Mononuclear cell (primary cell): ENCODE data around the gene PPP4C. TPM values are rescaled to one million over a fixed set of nuclear protein-coding genes. Genes with fewer than 3 reads are reported as not detected.
"Not testable (repeated sequence)": the region's sequence is repeated elsewhere in the genome, so short reads cannot be mapped to it uniquely, and the experiment has no call there.

ENCODE experiments used
- H3K27me3 ChIP-seq: 2 replicates; pipeline ENCODE4 v1.6.0; 2011; ENCODE audit warnings: low read length, control low read depth; ENCODE audit not compliant: insufficient read depth
- H3K4me1 ChIP-seq: 2 replicates; pipeline ENCODE4 v1.5.1; 2011; ENCODE audit warnings: mild to moderate bottlenecking, low read length, control low read depth; ENCODE audit not compliant: insufficient read depth
- H3K4me3 ChIP-seq: 2 replicates; pipeline ENCODE4 v1.5.1; 2011; ENCODE audit warnings: mild to moderate bottlenecking, low read length, moderate library complexity
- H3K9me3 ChIP-seq: 2 replicates; pipeline ENCODE4 v1.5.1; 2011; ENCODE audit warnings: low read depth, mild to moderate bottlenecking, control low read depth, low read length
- total RNA-seq: library from RNA; depleted of rRNA; stranded (reverse); fragments of >200 nt; gene quantifications from one replicate; pipeline ENCODE4 v1.2.3, GENCODE V29; 2012

Gene PPP4C
- total RNA-seq, result 79.7 TPM

- Histone ChIP-seq H3K27me3 (no peaks in the 10 kb centered on the region), H3K9me3 (no peaks in the 10 kb centered on the region), H3K4me3 (peak within 1 kb of the TSS; percentile 85), H3K4me1 (peaks cover 36% of the 10 kb centered on the region)
Observed at GRCh38 chr16:30075503-30076275, at the start of gene PPP4C. PPP4C (plus strand) TSS chr16:30075994; CDS start chr16:30076378, 384 bp downstream.

- Histone ChIP-seq H3K4me1 (peaks cover 5% of the 10 kb centered on the region), H3K27me3 (peaks cover 17% of the 10 kb centered on the region), H3K9me3 (no peaks in the 10 kb centered on the region), H3K4me3 (no peak overlapping the region)
Observed at GRCh38 chr16:30026449-30026848, 49.3 kb upstream of the PPP4C start.

DNA sequence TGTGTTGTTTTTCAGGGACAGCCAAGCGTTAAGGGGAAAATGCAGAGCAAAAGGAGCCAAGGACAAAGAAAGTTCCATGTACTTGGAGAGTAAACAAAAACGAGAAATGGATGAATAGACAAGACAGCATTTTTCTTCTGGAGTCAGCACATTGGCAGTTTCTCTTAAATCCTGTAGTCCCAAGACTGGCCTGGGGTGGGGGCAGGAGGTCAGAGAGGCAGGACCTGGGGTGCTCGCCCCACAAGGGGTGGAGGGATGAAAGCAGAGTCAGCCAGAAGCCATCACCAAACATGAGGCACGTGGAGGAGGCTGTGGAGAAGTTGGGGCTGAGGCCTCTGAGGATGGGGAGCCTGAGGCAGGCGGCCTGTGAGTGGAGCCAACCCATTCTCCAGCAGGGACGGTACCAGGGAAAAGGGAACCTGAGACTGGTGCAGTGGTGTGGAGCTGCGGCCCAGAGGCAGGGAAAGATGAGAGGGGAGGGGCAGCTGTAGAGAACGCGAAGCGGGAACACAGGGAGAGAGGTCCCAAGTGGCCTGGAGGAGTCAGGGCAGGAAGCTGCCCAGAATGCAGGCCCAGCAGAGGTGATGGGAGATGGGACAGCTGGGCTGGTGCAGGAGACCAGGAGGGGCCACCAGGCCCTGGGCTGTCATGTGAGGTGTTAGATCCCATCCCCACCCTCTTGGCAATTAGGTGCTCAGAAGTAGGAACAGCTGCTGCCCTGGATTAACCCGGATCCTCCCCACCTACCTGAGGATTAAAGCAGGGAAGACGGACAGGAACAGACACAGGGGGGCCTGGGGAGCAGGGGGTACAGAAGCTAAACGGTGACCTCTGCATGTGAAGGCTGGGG is 48.0 kb upstream of the PPP4C start:
- H3K4me3 ChIP-seq, result no peak overlapping the region
- peaks cover 26% of the 10 kb centered on the region for H3K27me3 ChIP-seq
- H3K9me3 ChIP-seq, result no peaks in the 10 kb centered on the region
- H3K4me1 ChIP-seq, result no peaks in the 10 kb centered on the region

DNA sequence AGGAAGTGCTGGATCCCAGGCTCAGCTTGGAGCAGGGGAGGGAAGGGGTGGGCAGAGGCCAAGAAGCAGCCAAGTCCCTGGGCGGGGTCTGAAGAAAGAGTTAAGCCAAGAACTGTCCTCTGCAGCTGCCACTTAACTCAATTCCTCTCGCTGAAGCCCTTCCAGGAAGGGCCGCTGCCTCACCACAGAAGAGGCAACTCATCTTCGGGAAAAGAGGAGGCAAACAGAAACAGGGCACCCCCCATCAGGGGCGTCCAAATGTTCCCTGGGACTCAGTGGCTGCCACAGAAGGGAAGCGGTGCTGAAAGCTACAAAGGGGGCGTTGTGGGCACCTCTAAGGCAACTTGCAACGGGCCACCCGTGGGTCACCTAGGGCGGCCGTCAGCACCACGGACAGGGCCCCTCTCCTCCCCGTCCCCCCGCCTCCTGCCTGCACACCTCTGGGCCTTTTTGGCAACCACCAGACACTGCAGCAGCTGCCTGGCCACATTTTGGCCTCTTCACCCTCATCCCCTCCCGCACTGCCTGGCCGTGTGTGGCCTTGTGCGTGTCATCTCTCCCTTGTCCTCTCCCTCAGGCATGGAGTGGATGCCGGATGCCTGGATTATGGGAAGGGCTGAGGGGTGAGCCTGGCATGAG is 47.2 kb upstream of the PPP4C start:
- H3K4me3 ChIP-seq, result no peak overlapping the region
- peaks cover 26% of the 10 kb centered on the region for H3K27me3 ChIP-seq
- H3K4me1 ChIP-seq, result no peaks in the 10 kb centered on the region
- no peaks in the 10 kb centered on the region for H3K9me3 ChIP-seq

DNA sequence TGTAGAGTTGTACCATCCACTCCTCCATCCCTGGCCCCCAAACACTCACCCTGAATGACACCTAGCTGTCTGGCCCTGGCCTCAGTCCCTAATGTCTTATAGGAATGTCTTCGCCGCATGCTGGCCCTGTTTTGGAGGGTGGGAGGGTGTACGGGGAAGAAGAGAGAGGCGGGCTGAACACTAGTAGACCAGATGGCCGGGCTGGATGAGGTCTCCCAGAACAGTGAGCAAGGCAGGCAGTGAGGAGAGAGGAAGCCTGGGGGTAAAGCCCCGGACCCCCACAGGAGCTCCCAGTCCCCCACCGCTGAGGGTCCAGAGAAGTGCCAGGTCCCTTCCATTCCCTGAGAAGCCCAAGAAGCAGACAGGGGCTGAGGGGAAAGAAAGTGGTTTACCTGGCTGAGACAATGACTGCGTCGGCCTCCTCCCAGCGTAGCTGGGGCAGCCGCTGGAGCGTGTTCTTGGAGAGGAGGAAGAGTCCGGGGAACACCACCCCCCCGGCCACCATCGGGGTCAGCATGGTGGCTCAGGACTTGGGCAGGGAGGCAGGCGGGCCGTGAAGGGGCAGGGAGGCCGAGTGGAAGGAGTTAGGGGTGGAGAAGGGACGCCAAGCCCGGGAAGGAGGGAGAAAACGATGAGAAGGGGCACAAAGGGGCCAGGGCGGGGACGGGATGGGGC is 45.6 kb upstream of the PPP4C start:
- Histone ChIP-seq H3K27me3 (peaks cover 26% of the 10 kb centered on the region), H3K4me3 (no peak overlapping the region), H3K9me3 (no peaks in the 10 kb centered on the region), H3K4me1 (no peaks in the 10 kb centered on the region)

- H3K4me1 ChIP-seq, result no peaks in the 10 kb centered on the region
- no peak within 1 kb of the TSS for H3K4me3 ChIP-seq
- peaks cover 26% of the 10 kb centered on the region for H3K27me3 ChIP-seq
- H3K9me3 ChIP-seq, result no peaks in the 10 kb centered on the region
Observed at GRCh38 chr16:30030841-30031413, 44.9 kb upstream of the PPP4C start, which contains the start of gene TLCD3B. TLCD3B (minus strand) TSS chr16:30031271; CDS start chr16:30030527, 744 bp downstream.

DNA sequence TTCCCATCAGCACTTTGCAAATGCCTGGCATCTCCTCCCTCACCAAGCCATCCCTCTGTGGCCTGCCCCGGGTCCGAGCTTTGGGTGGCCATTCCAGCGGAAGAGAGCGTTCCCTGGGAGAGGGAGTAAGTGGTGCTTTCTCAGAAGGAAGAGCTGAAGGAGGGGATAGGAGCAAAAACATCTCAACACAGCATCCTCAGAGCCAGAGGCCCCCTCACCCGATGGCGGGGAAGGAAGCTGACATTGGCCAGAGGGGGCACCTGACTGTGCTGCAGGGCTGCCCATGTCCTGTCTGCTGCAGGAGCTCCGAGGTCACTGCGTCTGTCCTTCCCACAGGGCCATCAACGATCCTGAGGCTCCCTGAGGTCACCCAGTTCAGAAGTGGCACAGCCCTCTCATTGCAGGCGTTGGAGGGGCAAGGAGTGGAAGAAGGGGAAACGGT is 44.3 kb upstream of the PPP4C start:
- peaks cover 26% of the 10 kb centered on the region for H3K27me3 ChIP-seq
- no peaks in the 10 kb centered on the region for H3K9me3 ChIP-seq
- H3K4me1 ChIP-seq, result no peaks in the 10 kb centered on the region
- H3K4me3 ChIP-seq, result no peak overlapping the region

DNA sequence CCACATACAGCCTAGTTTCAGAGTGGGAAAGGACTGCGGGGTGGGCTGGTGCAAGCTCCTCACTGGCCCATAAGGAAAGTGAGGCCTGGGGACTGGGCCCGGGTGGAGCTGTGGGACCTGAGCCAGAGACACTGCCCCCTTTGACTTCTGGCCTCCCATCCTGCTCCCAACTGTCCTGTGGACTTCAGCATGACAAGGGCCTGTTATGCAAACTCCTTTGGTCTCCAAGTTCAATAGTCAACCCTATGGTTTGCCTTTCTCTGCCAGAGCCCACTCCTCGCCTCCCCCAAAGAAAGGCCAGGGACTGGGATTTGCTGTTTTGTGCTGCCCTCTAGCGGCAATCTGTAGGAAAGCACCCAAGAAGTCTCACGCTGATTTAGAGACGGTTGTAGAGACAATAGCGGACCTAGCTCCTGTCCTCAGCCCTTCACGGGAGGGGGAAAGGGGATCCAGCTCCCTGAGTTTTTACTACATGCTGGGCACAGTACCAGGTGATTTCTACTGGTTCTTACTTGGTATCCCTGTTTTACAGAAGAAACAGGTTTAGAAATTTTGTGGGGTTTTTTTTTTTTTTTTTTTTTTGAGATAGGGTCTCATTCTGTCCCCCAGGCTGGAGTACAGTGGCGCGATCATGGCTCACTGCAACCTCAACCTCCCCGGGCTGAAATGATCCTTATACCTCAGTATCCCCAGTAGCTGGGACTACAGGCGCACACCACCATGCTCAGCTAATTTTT is 43.5 kb upstream of the PPP4C start:
- Histone ChIP-seq H3K27me3 (peaks cover 26% of the 10 kb centered on the region), H3K4me1 (no peaks in the 10 kb centered on the region), H3K4me3 (no peak overlapping the region), H3K9me3 (no peaks in the 10 kb centered on the region)

GRCh38 chr16:30033270-30033669 is 42.5 kb upstream of the PPP4C start:
- Histone ChIP-seq H3K4me3 (no peak overlapping the region), H3K4me1 (no peaks in the 10 kb centered on the region), H3K27me3 (peaks cover 26% of the 10 kb centered on the region), H3K9me3 (no peaks in the 10 kb centered on the region)

GRCh38 chr16:30040221-30040620 is 35.6 kb upstream of the PPP4C start:
- H3K4me1 ChIP-seq, result no peaks in the 10 kb centered on the region

GRCh38 chr16:30040690-30041089 is 35.1 kb upstream of the PPP4C start:
- H3K9me3 ChIP-seq, H3K27me3 ChIP-seq, H3K4me1 ChIP-seq, H3K4me3 ChIP-seq: not testable (repeated sequence)

More at GRCh38 chr16:30040221-30040620, 35.6 kb upstream of the PPP4C start:
- no peaks in the 10 kb centered on the region for H3K9me3 ChIP-seq
- H3K27me3 ChIP-seq, result no peaks in the 10 kb centered on the region
- H3K4me3 ChIP-seq, result no peak overlapping the region

DNA sequence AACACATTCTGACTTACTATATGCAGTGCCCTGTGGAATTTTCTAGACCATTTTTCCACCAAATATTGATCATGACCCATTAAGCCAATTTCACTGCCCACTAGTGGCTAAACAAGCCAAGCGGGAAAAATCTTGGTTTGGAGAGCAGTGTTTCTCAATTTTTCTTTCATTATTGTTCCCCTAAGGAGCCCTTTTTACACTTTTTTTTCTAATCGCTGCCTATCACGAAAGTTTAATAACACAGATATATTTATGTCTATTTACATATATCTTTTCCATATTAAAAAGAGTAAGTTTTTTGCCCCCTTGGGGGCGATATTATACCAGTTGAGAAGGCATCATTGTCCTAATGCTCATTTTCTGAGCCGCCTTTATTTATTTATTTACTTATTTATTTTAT is 34.0 kb upstream of the PPP4C start:
- Histone ChIP-seq H3K4me3 (no peak overlapping the region), H3K9me3 (no peaks in the 10 kb centered on the region), H3K4me1 (no peaks in the 10 kb centered on the region), H3K27me3 (no peaks in the 10 kb centered on the region)

DNA sequence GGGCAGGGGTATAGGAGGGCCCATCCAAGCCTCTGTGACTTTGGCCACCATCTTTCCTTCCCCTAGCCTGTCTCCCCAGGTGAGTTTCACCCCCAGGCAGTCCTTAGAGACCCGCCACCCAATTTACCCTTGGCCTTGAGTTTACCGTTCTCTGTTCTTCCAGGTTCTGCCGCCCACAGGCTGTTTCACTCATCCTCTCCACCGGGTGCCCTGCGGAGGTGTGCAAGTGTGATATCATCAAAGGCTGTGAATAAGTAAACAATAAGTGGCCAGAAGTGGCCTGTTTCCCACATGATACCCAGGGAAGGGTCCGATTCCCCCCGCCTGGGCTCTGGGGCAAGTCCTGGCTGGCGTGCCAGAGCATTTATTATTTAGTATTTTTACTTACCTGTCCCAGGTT is 29.6 kb upstream of the PPP4C start:
- H3K4me1 ChIP-seq, result no peaks in the 10 kb centered on the region
- no peaks in the 10 kb centered on the region for H3K27me3 ChIP-seq
- H3K4me3 ChIP-seq, result no peak overlapping the region
- H3K9me3 ChIP-seq, result no peaks in the 10 kb centered on the region

DNA sequence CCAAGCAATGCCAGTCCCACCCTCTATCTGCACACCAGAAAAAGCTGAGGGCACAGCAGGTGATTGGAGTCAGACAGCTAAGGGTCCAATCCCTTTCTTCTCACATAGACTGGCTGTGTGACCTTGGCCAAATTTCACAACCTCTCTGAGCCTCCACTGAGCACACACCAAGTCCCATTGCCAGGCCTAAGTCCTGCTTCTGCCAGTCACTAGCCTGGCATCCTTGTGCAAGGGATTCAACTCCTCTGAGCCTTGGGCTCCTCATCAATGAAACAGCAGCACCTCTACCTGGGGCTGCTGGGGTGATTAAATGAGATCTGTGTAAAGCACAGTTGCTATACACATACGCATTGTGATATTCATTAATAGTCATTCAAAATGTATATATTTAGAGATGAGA is 29.2 kb upstream of the PPP4C start:
- H3K4me3 ChIP-seq, result no peak overlapping the region

More for the DNA sequence above, 29.2 kb upstream of the PPP4C start:
- Histone ChIP-seq H3K9me3 (no peaks in the 10 kb centered on the region), H3K27me3 (no peaks in the 10 kb centered on the region), H3K4me1 (no peaks in the 10 kb centered on the region)
